K562 (cell line): ENCODE data around the gene UBAC2. TPM values are rescaled to one million over a fixed set of nuclear protein-coding genes. Genes with fewer than 3 reads are reported as not detected.

Experiments used
- ATAC-seq: fragments of 200-7000 bp; cut with Tn5 transposase; 3 replicates; pipeline ENCODE4 v1.9.1; 2020; ENCODE audit warnings: moderate library complexity
- BruUV-seq: library from RNA; stranded (reverse); fragments of 400-500 nt; replicated peaks from 2 replicates; lab custom pipeline; 2021; lab: Mats Ljungman, UMichigan
- CTCF ChIA-PET: fragments of 300-600 bp; formaldehyde crosslinking; extraction: SDS; loops from one replicate; lab custom pipeline; 2021; ENCODE audit warnings: low intra/inter-chr PET ratio; lab: Yijun Ruan, JAX
- POLR2A ChIA-PET: fragments of 300-600, 350-650 bp; sonication (Branson Sonifier 250); formaldehyde crosslinking; extraction: SDS; loops from one replicate; lab custom pipeline; 2021; ENCODE audit warnings: antibody characterized with exemption, inconsistent platforms; lab: Yijun Ruan, JAX
- DNase-seq, 4 experiments: peaks; one replicate each; pipeline versions ENCODE4 v3.0.0 to v3.0.0-alpha.2; 2011 to 2018; ENCODE audit warnings: low spot score in 3 of 4, mixed read lengths in 3 of 4; ENCODE audit errors: extremely low read depth in 1 of 4
- FAIRE-seq: peaks from 2 replicates; lab custom pipeline; 2011; peaks lifted over from hg19 to GRCh38; lab: Jason Lieb, UNC
- H2AFZ ChIP-seq: 2 replicates; pipeline ENCODE4 v1.6.0; 2011; ENCODE audit warnings: low read depth, low read length, control low read depth, inconsistent platforms
- H3K27ac ChIP-seq: fragments of 200-600 bp; 3 replicates; pipeline ENCODE4 v1.8.0; 2011; ENCODE audit warnings: low read depth, mild to moderate bottlenecking, control low read depth, inconsistent platforms, low read length, moderate library complexity, mixed read lengths; ENCODE audit errors: extremely low read depth
- H3K27me3 ChIP-seq, 2 experiments: fragments of 300-600 bp in 1 of 2; 2 replicates in 1 of 2; 3 replicates in 1 of 2; pipeline versions ENCODE4 v1.6.0 to v1.8.0; 2011; ENCODE audit warnings: inconsistent platforms in 2 of 2, low read length in 2 of 2, mild to moderate bottlenecking in 1 of 2, mixed read lengths in 1 of 2, moderate library complexity in 1 of 2; ENCODE audit not compliant: control insufficient read depth in 2 of 2, insufficient read depth in 2 of 2
- H3K36me3 ChIP-seq: fragments of 300-600 bp; 3 replicates; pipeline ENCODE4 v1.8.0; 2011; ENCODE audit warnings: mild to moderate bottlenecking, low read length, inconsistent platforms; ENCODE audit not compliant: control insufficient read depth, insufficient read depth
- H3K4me1 ChIP-seq, 2 experiments: fragments of 200-600 bp in 1 of 2; replicated peaks in 1 of 2; 2 replicates in 1 of 2; 3 replicates in 1 of 2; pipeline versions ENCODE4 v1.5.1 to v1.8.0; 2011; ENCODE audit warnings: inconsistent platforms in 2 of 2, low read length in 2 of 2, mild to moderate bottlenecking in 1 of 2, mixed read lengths in 1 of 2, moderate library complexity in 1 of 2; ENCODE audit not compliant: control insufficient read depth in 2 of 2, insufficient read depth in 2 of 2
- H3K4me2 ChIP-seq: 2 replicates; pipeline ENCODE4 v1.6.1; 2011; ENCODE audit warnings: low read length, control low read depth, inconsistent platforms, mixed read lengths; ENCODE audit not compliant: insufficient read depth
- H3K4me3 ChIP-seq: fragments of 200-600 bp; sonication (generic), shearing (Covaris generic); 2 replicates; pipeline ENCODE4 v1.5.1; 2016; ENCODE audit warnings: control low read depth, inconsistent platforms
- H3K79me2 ChIP-seq: fragments of 200-600 bp; 3 replicates; pipeline ENCODE4 v1.8.0; 2011; ENCODE audit warnings: low read length, inconsistent platforms; ENCODE audit not compliant: control insufficient read depth, insufficient read depth
- H3K9ac ChIP-seq, 2 experiments: 2 replicates each; pipeline versions ENCODE4 v1.6.0 to v1.6.1; 2011; ENCODE audit warnings: low read depth in 2 of 2, low read length in 2 of 2, control low read depth in 1 of 2, inconsistent platforms in 1 of 2, mild to moderate bottlenecking in 1 of 2, mixed read lengths in 1 of 2; ENCODE audit not compliant: insufficient read depth in 1 of 2
- H3K9me1 ChIP-seq: one replicate; pipeline ENCODE4 v1.6.0; 2011; ENCODE audit warnings: inconsistent platforms, mild to moderate bottlenecking, low read length, moderate library complexity; ENCODE audit not compliant: control insufficient read depth, insufficient read depth
- H3K9me3 ChIP-seq: replicated peaks from 2 replicates; pipeline ENCODE4 v1.5.1; 2011; ENCODE audit warnings: low read depth, low read length, inconsistent platforms; ENCODE audit not compliant: control insufficient read depth, insufficient read depth
- H4K20me1 ChIP-seq: replicated peaks from 2 replicates; pipeline ENCODE4 v1.6.1; 2011; ENCODE audit warnings: low read length, inconsistent platforms, mixed read lengths; ENCODE audit not compliant: control insufficient read depth, insufficient read depth
- PURB ChIP-seq: sonication (generic); formaldehyde crosslinking; IDR thresholded peaks from 2 replicates; pipeline ENCODE4 v1.9.0; 2021; ENCODE audit warnings: low read depth, mild to moderate bottlenecking, missing genetic modification reagents
- RBM14 ChIP-seq: fragments of 200-400 bp; formaldehyde crosslinking; IDR thresholded peaks from 2 replicates; pipeline ENCODE4 v1.6.1; 2018; ENCODE audit warnings: low read depth, mild to moderate bottlenecking, low read length, moderate library complexity, borderline replicate concordance; ENCODE audit not compliant: insufficient read depth
- RFX1 ChIP-seq: fragments of 450-650 bp; IDR thresholded peaks from 2 replicates; pipeline ENCODE4 v1.6.1; 2016; ENCODE audit warnings: mild to moderate bottlenecking, moderate library complexity
- ZNF282 ChIP-seq: sonication (generic); formaldehyde crosslinking; IDR thresholded peaks from 2 replicates; pipeline ENCODE4 v1.8.1; 2023; ENCODE audit warnings: missing genetic modification reagents
- ZNF561 ChIP-seq: fragments of 450-650 bp; formaldehyde crosslinking; conservative IDR thresholded peaks from 2 replicates; pipeline ENCODE4 v1.4.0; 2020; ENCODE audit warnings: mild to moderate bottlenecking, moderate library complexity
- ZNF586 ChIP-seq: fragments of 450-650 bp; formaldehyde crosslinking; conservative IDR thresholded peaks from 2 replicates; pipeline ENCODE4 v1.4.0; 2020; ENCODE audit warnings: mild to moderate bottlenecking, moderate library complexity
- WGBS: fragments of 100-300 bp; shearing (Covaris generic); methylation state at CpG from one replicate; pipeline ENCODE4 v1.1.6; 2016; ENCODE audit warnings: low coverage, mixed read lengths; ENCODE audit not compliant: insufficient coverage; ENCODE audit errors: missing lambda C conversion rate; 5-methylcytosine and 5-hydroxymethylcytosine counted together
- in situ Hi-C: fragments of 300-500 bp; cut with MboI; formaldehyde crosslinking; loops from 4 replicates; pipeline ENCODE4 v1.15.0; 2018; ENCODE audit warnings: inconsistent platforms, mixed read lengths
- intact Hi-C: fragments of 100-400 bp; cut with micrococcal nuclease; formaldehyde crosslinking; loops from 2 replicates; pipeline ENCODE4 v1.14.2; 2022
- polyA plus RNA-seq, 8 experiments: library from polyadenylated mRNA; depleted of rRNA in 4 of 8; stranded (reverse) in 5 of 8; unstranded in 3 of 8; fragments of >200 nt; fragmentation: Nextera tagmentation in 2 of 8; fragmentation: Illumina TruSeq in 1 of 8; extraction: Ambion mirVana in 2 of 8; extraction: Trizol in 1 of 8; gene quantifications; 2 replicates each; pipeline versions ENCODE4 v1.2.1 to v1.2.3, GENCODE V29; 2011 to 2014; ENCODE audit warnings: inconsistent platforms in 1 of 8, missing spikeins in 1 of 8
- total RNA-seq, 7 experiments: library from RNA; depleted of rRNA in 6 of 7; stranded (reverse); fragments of >200 nt in 6 of 7; fragmentation: Illumina TruSeq in 2 of 7; extraction: Trizol in 2 of 7; gene quantifications; 2 replicates each; pipeline versions ENCODE4 v1.2.1 to v1.2.3, GENCODE V29; 2011 to 2021; ENCODE audit warnings: low replicate concordance in 1 of 7

Gene UBAC2
- total and polyA plus RNA-seq, 9 of the 15 experiments (the other 6 are each of a cell fraction or from before 2014, with no cell fraction given), result 6.0 to 84.1 (median 32.3) TPM

GRCh38 chr13:99357131-99357596, 156.5 kb downstream of the UBAC2 start (continued):
- TF ChIP-seq ZNF282 (CRISPR knock-in tag) (no peak), RFX1 (peak; percentile 60)

- no peaks in the 10 kb centered on the region for H4K20me1 ChIP-seq
- no peaks in the 10 kb centered on the region for H3K9me3 ChIP-seq
- CTCF ChIA-PET, result no interaction called here
- FAIRE-seq, result no peak
- H3K4me1 ChIP-seq, result peaks cover 8 to 25% of the 10 kb centered on the region in 2 experiments; a peak in 4 of 5 replicates
- H3K36me3 ChIP-seq, result peaks cover 45% of the 10 kb centered on the region; the same call in 2 of the 3 replicates
- H3K79me2 ChIP-seq, result peaks cover 2% of the 10 kb centered on the region; the same call in 2 of the 3 replicates
- no TSS peak for BruUV-seq
- intact Hi-C loops (no loop called here), in situ Hi-C loops (no loop called here)
- peaks cover 4% of the 10 kb centered on the region for H3K9me1 ChIP-seq
- TF ChIP-seq ZNF561 (no peak), ZNF586 (no peak), RBM14 (no peak), PURB (CRISPR knock-in tag) (no peak)
- H3K27me3 ChIP-seq, result no peaks in the 10 kb centered on the region
- no peak overlapping the region for H3K4me3 ChIP-seq
- no peak for DNase-seq
- no peak overlapping the region for H2AFZ ChIP-seq
- no peak overlapping the region for H3K9ac ChIP-seq
- H3K27ac ChIP-seq, result peak overlapping the region; percentile 90; the same call in 2 of the 3 replicates
- ATAC-seq, result peak; percentile 17; the same call in 2 of the 3 replicates
- H3K4me2 ChIP-seq, result peak overlapping the region; percentile 65
- WGBS, result 80% methylated on average over 6 of the region's 6 CpGs
- POLR2A ChIA-PET, result no interaction called here
Observed at GRCh38 chr13:99357941-99358340, 157.3 kb downstream of the UBAC2 start.
